Effector memory CD4-positive, alpha-beta T cell (primary cell): ENCODE results near the gene WNT9B.
A peak's percentile ranks its signal among the peaks of the same experiment; 100 is the strongest.

Experiments used
- DNase-seq, 3 donors: peaks; one replicate each; pipeline ENCODE4 v3.0.0-alpha.2; 2020
- H3K27ac ChIP-seq: 2 replicates; pipeline ENCODE4 v1.7.0; 2013; ENCODE audit warnings: mild to moderate bottlenecking, low read length, moderate library complexity; ENCODE audit not compliant: insufficient read depth, poor library complexity, severe bottlenecking
- H3K27me3 ChIP-seq: replicated peaks from 2 replicates; pipeline ENCODE4 v1.7.0; 2013; ENCODE audit warnings: mild to moderate bottlenecking, low read length; ENCODE audit not compliant: insufficient read depth, control insufficient read depth, poor library complexity, severe bottlenecking
- H3K36me3 ChIP-seq: 2 replicates; pipeline ENCODE4 v1.7.0; 2013; ENCODE audit warnings: mild to moderate bottlenecking, low read length, moderate library complexity; ENCODE audit not compliant: control insufficient read depth, insufficient read depth
- H3K4me1 ChIP-seq: 2 replicates; pipeline ENCODE4 v1.7.0; 2013; ENCODE audit warnings: low read length, mild to moderate bottlenecking; ENCODE audit not compliant: control insufficient read depth, insufficient read depth, poor library complexity, severe bottlenecking
- H3K4me3 ChIP-seq: 2 replicates; pipeline ENCODE4 v1.7.0; 2013; ENCODE audit warnings: low read length, low read depth, mild to moderate bottlenecking; ENCODE audit not compliant: insufficient read depth, poor library complexity, severe bottlenecking
- H3K9me3 ChIP-seq: 2 replicates; pipeline ENCODE4 v1.7.0; 2013; ENCODE audit warnings: mild to moderate bottlenecking, low read length, moderate library complexity; ENCODE audit not compliant: control insufficient read depth
- total RNA-seq, 3 donors: gene quantifications; one replicate each; lab custom pipeline; 2026; lab: John Stamatoyannopoulos, UW

WNT9B gene, protein sequence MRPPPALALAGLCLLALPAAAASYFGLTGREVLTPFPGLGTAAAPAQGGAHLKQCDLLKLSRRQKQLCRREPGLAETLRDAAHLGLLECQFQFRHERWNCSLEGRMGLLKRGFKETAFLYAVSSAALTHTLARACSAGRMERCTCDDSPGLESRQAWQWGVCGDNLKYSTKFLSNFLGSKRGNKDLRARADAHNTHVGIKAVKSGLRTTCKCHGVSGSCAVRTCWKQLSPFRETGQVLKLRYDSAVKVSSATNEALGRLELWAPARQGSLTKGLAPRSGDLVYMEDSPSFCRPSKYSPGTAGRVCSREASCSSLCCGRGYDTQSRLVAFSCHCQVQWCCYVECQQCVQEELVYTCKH
- total RNA-seq, result 0 reads per million in 3 donors

- H3K27ac ChIP-seq, result no peak within 1 kb of the TSS
- no peaks in the 10 kb centered on the region for H3K36me3 ChIP-seq
- peaks cover 36% of the 10 kb centered on the region for H3K27me3 ChIP-seq
- H3K9me3 ChIP-seq, result no peaks in the 10 kb centered on the region
- no peak for DNase-seq
- H3K4me3 ChIP-seq, result peak within 1 kb of the TSS; percentile 22
- peaks cover 6% of the 10 kb centered on the region for H3K4me1 ChIP-seq
Observed at GRCh38 chr17:46851029-46851741, at the start of gene WNT9B. TSS of gene WNT9B (plus strand) at chr17:46851583. CDS start at chr17:46851639, 56 bp downstream.

- no peak overlapping the region for H3K4me3 ChIP-seq
- no peaks in the 10 kb centered on the region for H3K27me3 ChIP-seq
- DNase-seq, result no peak
- no peaks in the 10 kb centered on the region for H3K36me3 ChIP-seq
- no peaks in the 10 kb centered on the region for H3K9me3 ChIP-seq
- H3K27ac ChIP-seq, result no peak overlapping the region
- no peaks in the 10 kb centered on the region for H3K4me1 ChIP-seq
Observed at GRCh38 chr17:46802800-46803199, 48.6 kb upstream of the WNT9B start.

GRCh38 chr17:46803544-46803943 is 47.8 kb upstream of the WNT9B start:
- Histone ChIP-seq H3K4me3 (no peak overlapping the region), H3K27me3 (no peaks in the 10 kb centered on the region), H3K27ac (no peak overlapping the region), H3K36me3 (no peaks in the 10 kb centered on the region), H3K4me1 (no peaks in the 10 kb centered on the region), H3K9me3 (no peaks in the 10 kb centered on the region)
- no peak for DNase-seq

DNA sequence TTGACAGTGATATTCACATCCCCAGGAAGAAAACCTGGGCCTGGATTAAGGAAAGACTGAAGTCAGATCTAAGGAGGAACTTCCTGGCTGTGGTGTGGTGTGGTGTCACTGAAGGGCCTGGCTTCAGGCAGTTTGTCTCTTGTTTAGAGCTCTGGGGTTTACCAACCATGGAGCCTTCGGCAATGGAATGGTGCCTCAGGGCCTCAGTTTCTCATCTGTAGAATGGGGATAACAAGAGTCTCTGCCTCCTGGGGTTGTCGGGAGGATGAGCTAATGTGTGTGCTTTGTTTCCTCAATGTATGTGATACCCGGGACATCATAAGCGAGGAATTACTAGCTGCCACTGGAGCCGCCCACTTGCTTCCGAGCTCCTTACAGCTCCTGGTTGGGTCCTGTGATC is 45.6 kb upstream of the WNT9B start:
- H3K4me3 ChIP-seq, result no peak overlapping the region
- no peak for DNase-seq
- no peak overlapping the region for H3K27ac ChIP-seq
- H3K9me3 ChIP-seq, result no peaks in the 10 kb centered on the region
- H3K4me1 ChIP-seq, result no peaks in the 10 kb centered on the region
- H3K36me3 ChIP-seq, result no peaks in the 10 kb centered on the region
- no peaks in the 10 kb centered on the region for H3K27me3 ChIP-seq

DNA sequence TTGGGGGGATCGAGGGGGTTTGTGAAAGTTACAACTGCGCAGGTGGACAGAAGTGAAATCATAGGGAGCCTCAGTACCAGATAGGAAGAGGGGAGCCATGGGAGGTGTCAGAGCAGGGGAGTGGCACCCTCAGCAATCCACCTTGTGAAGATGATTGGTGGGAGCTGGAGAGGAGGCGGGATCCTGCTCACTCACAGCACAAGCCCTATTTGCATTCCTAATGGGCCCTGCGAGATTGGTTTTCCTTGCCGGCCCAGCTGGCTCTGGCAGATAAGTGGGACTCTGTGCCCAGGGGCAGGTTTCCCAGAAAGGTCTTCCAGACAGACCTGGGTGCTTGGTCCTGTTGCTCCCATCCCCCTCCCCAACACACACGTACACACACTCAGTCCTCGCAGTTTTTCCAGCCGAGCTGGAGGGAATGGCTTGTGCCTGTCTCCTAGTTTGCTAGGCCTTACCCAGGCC is 42.2 kb upstream of the WNT9B start:
- no peak for DNase-seq
- Histone ChIP-seq H3K9me3 (no peaks in the 10 kb centered on the region), H3K4me1 (no peaks in the 10 kb centered on the region), H3K36me3 (no peaks in the 10 kb centered on the region), H3K27ac (no peak overlapping the region), H3K4me3 (no peak overlapping the region), H3K27me3 (peaks cover 11% of the 10 kb centered on the region)

DNA sequence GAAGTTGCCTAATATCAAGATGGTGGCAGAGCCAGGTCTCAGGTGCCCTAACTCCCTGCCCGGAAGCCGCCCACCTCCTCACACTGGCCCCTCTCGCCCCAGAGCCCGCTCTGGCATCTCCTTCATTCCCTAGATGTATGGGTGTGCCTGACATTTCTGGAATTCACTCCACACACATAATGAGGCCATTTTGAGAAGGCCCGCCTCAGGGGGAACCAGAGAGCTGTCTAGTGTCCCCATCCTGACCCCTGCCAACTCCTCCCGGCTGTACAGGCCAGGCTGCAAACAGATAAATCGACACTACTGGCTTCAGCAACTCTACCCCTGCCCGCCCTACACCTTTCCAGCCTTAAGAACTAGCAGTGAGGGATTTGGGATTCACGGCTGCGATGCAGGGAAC is 40.5 kb upstream of the WNT9B start:
- DNase-seq, result no peak
- Histone ChIP-seq H3K4me3 (no peak overlapping the region), H3K4me1 (no peaks in the 10 kb centered on the region), H3K27me3 (peaks cover 18% of the 10 kb centered on the region), H3K27ac (no peak overlapping the region), H3K36me3 (no peaks in the 10 kb centered on the region), H3K9me3 (no peaks in the 10 kb centered on the region)

- no peak overlapping the region for H3K4me3 ChIP-seq
- DNase-seq, result no peak
- H3K27ac ChIP-seq, result no peak overlapping the region
- H3K36me3 ChIP-seq, result no peaks in the 10 kb centered on the region
- no peaks in the 10 kb centered on the region for H3K9me3 ChIP-seq
- H3K27me3 ChIP-seq, result peaks cover 25% of the 10 kb centered on the region
- no peaks in the 10 kb centered on the region for H3K4me1 ChIP-seq
Observed at GRCh38 chr17:46811978-46812583, 39.3 kb upstream of the WNT9B start.

GRCh38 chr17:46812624-46813318 is 38.6 kb upstream of the WNT9B start:
- Histone ChIP-seq H3K27me3 (peaks cover 32% of the 10 kb centered on the region), H3K4me1 (no peaks in the 10 kb centered on the region)
- DNase-seq, result no peak

GRCh38 chr17:46813920-46814319 is 37.5 kb upstream of the WNT9B start:
- Histone ChIP-seq H3K4me3 (no peak overlapping the region), H3K36me3 (no peaks in the 10 kb centered on the region), H3K27me3 (peaks cover 41% of the 10 kb centered on the region), H3K9me3 (no peaks in the 10 kb centered on the region), H3K27ac (no peak overlapping the region), H3K4me1 (peaks cover 5% of the 10 kb centered on the region)
- DNase-seq, result no peak

More at GRCh38 chr17:46812624-46813318, 38.6 kb upstream of the WNT9B start:
- Histone ChIP-seq H3K36me3 (no peaks in the 10 kb centered on the region), H3K27ac (no peak overlapping the region), H3K9me3 (no peaks in the 10 kb centered on the region), H3K4me3 (no peak overlapping the region)
